HepG2 (cell line): Measurements from ENCODE around the gene TBC1D16. TPM values are rescaled to one million over a fixed set of nuclear protein-coding genes. Genes with fewer than 3 reads are reported as not detected.

Source experiments
- ATF5 ChIP-seq: sonication (generic); formaldehyde crosslinking; IDR thresholded peaks from 2 replicates; pipeline ENCODE4 v1.4.0; 2020; ENCODE audit warnings: mild to moderate bottlenecking, low read depth, missing genetic modification reagents
- ATF6 ChIP-seq: sonication (generic); formaldehyde crosslinking; conservative IDR thresholded peaks from 2 replicates; pipeline ENCODE4 v1.4.0; 2020; ENCODE audit warnings: missing genetic modification reagents
- BHLHE40 ChIP-seq: IDR thresholded peaks from 2 replicates; pipeline ENCODE4 v1.6.1; 2011; ENCODE audit warnings: low read length, improper control_type of control experiment
- ELF1 ChIP-seq: sonication (generic); formaldehyde crosslinking; IDR thresholded peaks from 2 replicates; pipeline ENCODE4 v1.4.0; 2020; ENCODE audit warnings: missing genetic modification reagents
- HCFC1 ChIP-seq: fragments of 150-350 bp; IDR thresholded peaks from 2 replicates; pipeline ENCODE4 v1.6.1; 2014; ENCODE audit warnings: low read depth, low read length
- HOXA5 ChIP-seq: sonication (generic); formaldehyde crosslinking; IDR thresholded peaks from 2 replicates; pipeline ENCODE4 v1.4.0; 2020; ENCODE audit warnings: missing genetic modification reagents
- LCORL ChIP-seq, 2 experiments: fragments of 450-650 bp in 1 of 2; sonication (generic) in 1 of 2; formaldehyde crosslinking in 1 of 2; IDR thresholded peaks; 2 replicates each; pipeline versions ENCODE4 v1.5.0 to v1.6.1; 2017 to 2020; ENCODE audit warnings: antibody characterized with exemption in 1 of 2, missing genetic modification reagents in 1 of 2
- NFKBIZ ChIP-seq: IDR thresholded peaks from 2 replicates; pipeline ENCODE4 v1.6.1; 2018; ENCODE audit warnings: missing genetic modification reagents, missing compliant biosample characterization
- NONO ChIP-seq, 2 experiments: fragments of 450-650 bp in 1 of 2; sonication (generic) in 1 of 2; formaldehyde crosslinking in 1 of 2; IDR thresholded peaks in 1 of 2; conservative IDR thresholded peaks in 1 of 2; 2 replicates each; pipeline versions ENCODE4 v1.6.1 to v1.8.0; 2017 to 2022; ENCODE audit warnings: mild to moderate bottlenecking in 1 of 2, missing genetic modification reagents in 1 of 2, moderate library complexity in 1 of 2
- RARA ChIP-seq: IDR thresholded peaks from 2 replicates; pipeline ENCODE4 v1.6.1; 2016; ENCODE audit warnings: missing genetic modification reagents, missing compliant biosample characterization
- SMYD3 ChIP-seq: sonication (generic); formaldehyde crosslinking; IDR thresholded peaks from 2 replicates; pipeline ENCODE4 v1.8.1; 2023; ENCODE audit warnings: mild to moderate bottlenecking, missing genetic modification reagents
- THAP7 ChIP-seq: sonication (generic); formaldehyde crosslinking; IDR thresholded peaks from 2 replicates; pipeline ENCODE4 v1.8.1; 2023; ENCODE audit warnings: mild to moderate bottlenecking, missing genetic modification reagents
- ZBTB7A ChIP-seq: sonication (generic); formaldehyde crosslinking; IDR thresholded peaks from 2 replicates; pipeline ENCODE4 v1.8.0; 2022; ENCODE audit warnings: mild to moderate bottlenecking, missing genetic modification reagents
- ZNF256 ChIP-seq: sonication (generic); formaldehyde crosslinking; conservative IDR thresholded peaks from 2 replicates; pipeline ENCODE4 v1.4.0; 2020; ENCODE audit warnings: missing genetic modification reagents
- ZNF546 ChIP-seq: sonication (generic); formaldehyde crosslinking; conservative IDR thresholded peaks from 2 replicates; pipeline ENCODE4 v1.8.1; 2023; ENCODE audit warnings: mild to moderate bottlenecking, missing genetic modification reagents
- ZNF703 ChIP-seq: sonication (generic); formaldehyde crosslinking; IDR thresholded peaks from 2 replicates; pipeline ENCODE4 v1.5.1; 2020; ENCODE audit warnings: missing genetic modification reagents, mild to moderate bottlenecking, moderate library complexity, borderline replicate concordance
- ZNF782 ChIP-seq: sonication (generic); formaldehyde crosslinking; IDR thresholded peaks from 2 replicates; pipeline ENCODE4 v1.4.0; 2020; ENCODE audit warnings: missing genetic modification reagents, mild to moderate bottlenecking, borderline replicate concordance
- ZSCAN12 ChIP-seq: sonication (generic); formaldehyde crosslinking; IDR thresholded peaks from 2 replicates; pipeline ENCODE4 v1.9.0; 2021; ENCODE audit warnings: mild to moderate bottlenecking, missing genetic modification reagents
- polyA plus RNA-seq, 8 experiments: library from polyadenylated mRNA; depleted of rRNA in 3 of 8; stranded (reverse) in 7 of 8; unstranded in 1 of 8; fragments of >200 nt; fragmentation: Illumina TruSeq in 4 of 8; extraction: Trizol in 4 of 8; gene quantifications; 2 replicates each; pipeline versions ENCODE4 v1.2.1 to v1.2.3, GENCODE V29; 2011 to 2016; ENCODE audit warnings: low read depth in 4 of 8, missing spikeins in 1 of 8, mixed read lengths in 1 of 8; ENCODE audit not compliant: insufficient read depth in 1 of 8
- total RNA-seq, 5 experiments: library from RNA; depleted of rRNA; stranded (reverse); fragments of >200 nt; fragmentation: Illumina TruSeq; extraction: Trizol; gene quantifications; 2 replicates each; pipeline ENCODE4 v1.2.3, GENCODE V29; 2016; ENCODE audit warnings: low read depth in 1 of 5
- TF ChIP-seq, protein P1 (sequence below): sonication (generic); formaldehyde crosslinking; IDR thresholded peaks from 2 replicates; pipeline ENCODE4 v1.4.0; 2020; ENCODE audit warnings: mild to moderate bottlenecking, missing genetic modification reagents, borderline replicate concordance
- TF ChIP-seq, protein P2 (sequence below): IDR thresholded peaks from 2 replicates; pipeline ENCODE4 v1.6.1; 2016; ENCODE audit warnings: low read depth, borderline replicate concordance

Gene TBC1D16
- total and polyA plus RNA-seq, 2 of the 13 experiments (the other 11 are each of a cell fraction or from before 2014, with no cell fraction given): 14.9 to 24.9 TPM

DNA sequence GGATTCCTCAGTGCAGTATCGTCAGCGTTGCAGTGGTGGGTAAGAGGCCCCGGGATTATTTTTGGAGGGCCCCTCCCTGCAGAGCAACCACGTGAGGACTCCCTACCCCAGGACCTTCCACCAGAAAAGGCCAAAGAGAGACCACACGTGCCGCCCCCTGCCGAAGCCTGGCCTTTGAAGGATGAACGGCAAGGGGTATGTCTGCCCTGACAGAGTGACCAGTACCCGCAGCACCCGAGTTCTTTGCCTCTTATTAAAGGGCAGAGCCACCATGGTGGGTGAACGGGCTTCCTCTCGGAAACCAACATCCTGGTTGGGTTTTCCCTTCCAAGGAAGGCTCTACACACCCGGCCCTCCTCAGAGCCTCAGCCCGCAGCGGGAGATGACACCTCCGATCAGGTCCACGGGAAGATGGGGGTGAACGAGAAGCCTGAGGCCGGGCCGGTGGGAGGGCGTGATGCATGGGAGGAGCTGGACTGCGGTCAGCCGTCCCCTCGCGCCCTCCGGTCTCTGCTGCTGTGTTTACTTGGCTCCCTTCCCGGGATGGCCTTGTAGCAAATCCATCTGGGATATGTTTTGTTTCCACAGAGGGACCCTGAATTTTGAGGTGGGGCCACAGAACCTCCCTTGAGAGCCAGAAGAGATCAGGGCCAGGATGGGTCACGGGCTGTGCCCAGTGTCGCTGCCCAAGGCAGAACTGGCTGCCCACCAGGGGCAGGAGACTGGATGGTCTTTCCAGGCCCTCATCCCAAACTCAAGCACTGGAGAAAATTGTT lies 49.1 kb downstream of the TBC1D16 start (continued):
- TF ChIP-seq THAP7 (CRISPR knock-in tag): no peak; the same call in 1 of the 2 replicates
- TF ChIP-seq ZBTB7A (CRISPR knock-in tag): peak; percentile 35; the same call in 1 of the 2 replicates
- 0 out of 2 replicates have a peak, but pooled peaks have one; percentile 1 for TF ChIP-seq ZNF256
- 0 out of 2 replicates have a peak, but pooled peaks have one; percentile 17 for TF ChIP-seq BHLHE40
- TF ChIP-seq, protein P1, sequence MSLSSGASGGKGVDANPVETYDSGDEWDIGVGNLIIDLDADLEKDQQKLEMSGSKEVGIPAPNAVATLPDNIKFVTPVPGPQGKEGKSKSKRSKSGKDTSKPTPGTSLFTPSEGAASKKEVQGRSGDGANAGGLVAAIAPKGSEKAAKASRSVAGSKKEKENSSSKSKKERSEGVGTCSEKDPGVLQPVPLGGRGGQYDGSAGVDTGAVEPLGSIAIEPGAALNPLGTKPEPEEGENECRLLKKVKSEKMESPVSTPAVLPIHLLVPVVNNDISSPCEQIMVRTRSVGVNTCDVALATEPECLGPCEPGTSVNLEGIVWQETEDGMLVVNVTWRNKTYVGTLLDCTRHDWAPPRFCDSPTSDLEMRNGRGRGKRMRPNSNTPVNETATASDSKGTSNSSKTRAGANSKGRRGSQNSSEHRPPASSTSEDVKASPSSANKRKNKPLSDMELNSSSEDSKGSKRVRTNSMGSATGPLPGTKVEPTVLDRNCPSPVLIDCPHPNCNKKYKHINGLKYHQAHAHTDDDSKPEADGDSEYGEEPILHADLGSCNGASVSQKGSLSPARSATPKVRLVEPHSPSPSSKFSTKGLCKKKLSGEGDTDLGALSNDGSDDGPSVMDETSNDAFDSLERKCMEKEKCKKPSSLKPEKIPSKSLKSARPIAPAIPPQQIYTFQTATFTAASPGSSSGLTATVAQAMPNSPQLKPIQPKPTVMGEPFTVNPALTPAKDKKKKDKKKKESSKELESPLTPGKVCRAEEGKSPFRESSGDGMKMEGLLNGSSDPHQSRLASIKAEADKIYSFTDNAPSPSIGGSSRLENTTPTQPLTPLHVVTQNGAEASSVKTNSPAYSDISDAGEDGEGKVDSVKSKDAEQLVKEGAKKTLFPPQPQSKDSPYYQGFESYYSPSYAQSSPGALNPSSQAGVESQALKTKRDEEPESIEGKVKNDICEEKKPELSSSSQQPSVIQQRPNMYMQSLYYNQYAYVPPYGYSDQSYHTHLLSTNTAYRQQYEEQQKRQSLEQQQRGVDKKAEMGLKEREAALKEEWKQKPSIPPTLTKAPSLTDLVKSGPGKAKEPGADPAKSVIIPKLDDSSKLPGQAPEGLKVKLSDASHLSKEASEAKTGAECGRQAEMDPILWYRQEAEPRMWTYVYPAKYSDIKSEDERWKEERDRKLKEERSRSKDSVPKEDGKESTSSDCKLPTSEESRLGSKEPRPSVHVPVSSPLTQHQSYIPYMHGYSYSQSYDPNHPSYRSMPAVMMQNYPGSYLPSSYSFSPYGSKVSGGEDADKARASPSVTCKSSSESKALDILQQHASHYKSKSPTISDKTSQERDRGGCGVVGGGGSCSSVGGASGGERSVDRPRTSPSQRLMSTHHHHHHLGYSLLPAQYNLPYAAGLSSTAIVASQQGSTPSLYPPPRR (CRISPR knock-in tag): peak; percentile 92
- TF ChIP-seq HOXA5 (CRISPR knock-in tag): peak; percentile 14; the same call in 1 of the 2 replicates
- TF ChIP-seq NONO (IDR thresholded peaks at IDR 0.05): no peak
- peak; percentile 72; the same call in 1 of the 2 replicates for TF ChIP-seq NONO (CRISPR knock-in tag; conservative IDR thresholded peaks at IDR 0.05)
- TF ChIP-seq ZSCAN12 (CRISPR knock-in tag): no peak
- peak; percentile 31; the same call in 1 of the 2 replicates for TF ChIP-seq ELF1 (CRISPR knock-in tag)
- TF ChIP-seq ATF6 (CRISPR knock-in tag): peak; percentile 77; the same call in 1 of the 2 replicates
- 0 out of 2 replicates have a peak, but pooled peaks have one; percentile 49 for TF ChIP-seq SMYD3
- TF ChIP-seq ZNF782 (CRISPR knock-in tag): peak; percentile 72; the same call in 1 of the 2 replicates
- 0 out of 2 replicates have a peak, but pooled peaks have one; percentile 43 for TF ChIP-seq LCORL (IDR thresholded peaks at IDR 0.05)
- TF ChIP-seq LCORL (CRISPR knock-in tag; IDR thresholded peaks at IDR 0.05): peak; percentile 100
- peak; percentile 88 for TF ChIP-seq RARA (CRISPR knock-in tag)
- TF ChIP-seq, protein P2, sequence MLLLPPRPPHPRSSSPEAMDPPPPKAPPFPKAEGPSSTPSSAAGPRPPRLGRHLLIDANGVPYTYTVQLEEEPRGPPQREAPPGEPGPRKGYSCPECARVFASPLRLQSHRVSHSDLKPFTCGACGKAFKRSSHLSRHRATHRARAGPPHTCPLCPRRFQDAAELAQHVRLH (CRISPR knock-in tag): peak; percentile 89
- TF ChIP-seq ATF5 (CRISPR knock-in tag): 0 out of 2 replicates have a peak, but pooled peaks have one; percentile 29
- TF ChIP-seq ZNF703 (CRISPR knock-in tag): no peak; the same call in 1 of the 2 replicates
- no peak for TF ChIP-seq HCFC1
- TF ChIP-seq ZNF546 (CRISPR knock-in tag): no peak
- no peak; the same call in 1 of the 2 replicates for TF ChIP-seq NFKBIZ (CRISPR knock-in tag)
